NCI-H460 (cell line): Measurements from ENCODE around the gene PATE1. TPM values are rescaled to one million over a fixed set of nuclear protein-coding genes. Genes with fewer than 3 reads are reported as not detected.
"Not testable (repeated sequence)": the region's sequence is repeated elsewhere in the genome, so short reads cannot be mapped to it uniquely, and the experiment has no call there.

Experiments used
- DNase-seq: peaks from one replicate; pipeline ENCODE4 v3.0.0-alpha.2; 2016; ENCODE audit warnings: low read depth; ENCODE audit errors: extremely low read depth
- polyA plus RNA-seq: library from polyadenylated mRNA; depleted of rRNA; stranded (reverse); fragments of >200 nt; gene quantifications from 2 replicates; pipeline ENCODE4 v1.2.3, GENCODE V29; 2014; cell fraction: nucleus; rRNA removed
- total RNA-seq: library from RNA; depleted of rRNA; stranded (reverse); fragments of >200 nt; shearing (Covaris generic); gene quantifications from 2 replicates; pipeline ENCODE4 v1.2.3, GENCODE V29; 2014; rRNA removed

Gene PATE1
- total RNA-seq = not detected in 2 replicates
- not detected in 2 replicates for polyA plus RNA-seq

GRCh38 chr11:125745979-125746378 is at the start of gene PATE1:
Gene PATE1, plus strand, starts transcription at chr11:125746279. Its CDS starts 26 bp downstream, at chr11:125746305.
- DNase-seq = no peak

GRCh38 chr11:125701018-125701610 is 45.0 kb upstream of the PATE1 start:
- no peak for DNase-seq

GRCh38 chr11:125701858-125702621 is 44.0 kb upstream of the PATE1 start:
- no peak for DNase-seq

GRCh38 chr11:125704686-125705085 is 41.4 kb upstream of the PATE1 start:
- not testable (repeated sequence) for DNase-seq

GRCh38 chr11:125720781-125721180 is 25.3 kb upstream of the PATE1 start:
- no peak for DNase-seq

- DNase-seq = peak; percentile 6
These were observed 22.0 kb upstream of the PATE1 start for GRCh38 chr11:125724125-125724524.

- DNase-seq = no peak
These were observed 17.1 kb upstream of the PATE1 start for GRCh38 chr11:125728969-125729368.

- DNase-seq = no peak
These were observed 5.5 kb upstream of the PATE1 start for GRCh38 chr11:125740617-125741016.

GRCh38 chr11:125743681-125744080 is 2.4 kb upstream of the PATE1 start:
- DNase-seq = no peak

- no peak for DNase-seq
These were observed 4.5 kb downstream of the PATE1 start for GRCh38 chr11:125750629-125751028.

GRCh38 chr11:125756050-125756449 is 10.0 kb downstream of the PATE1 start:
- DNase-seq = no peak

- DNase-seq = no peak
These were observed 16.4 kb downstream of the PATE1 start for GRCh38 chr11:125762445-125762844.

GRCh38 chr11:125763483-125763882 is 17.4 kb downstream of the PATE1 start:
- DNase-seq = no peak

- no peak for DNase-seq
These were observed 20.2 kb downstream of the PATE1 start for GRCh38 chr11:125766251-125766650.

- DNase-seq = no peak
These were observed 22.4 kb downstream of the PATE1 start for GRCh38 chr11:125768336-125769046.

- no peak for DNase-seq
These were observed 24.5 kb downstream of the PATE1 start for GRCh38 chr11:125770583-125770982.

GRCh38 chr11:125772834-125773505 is 26.9 kb downstream of the PATE1 start:
- DNase-seq = no peak

- DNase-seq = no peak
These were observed 27.4 kb downstream of the PATE1 start for GRCh38 chr11:125773516-125773915.

- no peak for DNase-seq
These were observed 31.2 kb downstream of the PATE1 start for GRCh38 chr11:125777309-125777708.

- no peak for DNase-seq
These were observed 32.6 kb downstream of the PATE1 start, which contains the start of gene PATE2 for GRCh38 chr11:125778728-125779127. Gene PATE2, minus strand, starts transcription at chr11:125778828. Its CDS starts 55 bp downstream, at chr11:125778773.

GRCh38 chr11:125784678-125785077 is 38.6 kb downstream of the PATE1 start:
- DNase-seq = no peak
